Sigmoid colon (tissue), 4 donors: ENCODE data around the gene MPI.

Experiments
- POLR2A ChIP-seq, 2 donors: fragments of 450-650 bp; IDR thresholded peaks; one replicate each; pipeline ENCODE4 v1.6.1; 2016; ENCODE audit warnings: antibody characterized with exemption in 2 of 2, mild to moderate bottlenecking in 2 of 2, moderate library complexity in 2 of 2
- POLR2AphosphoS5 ChIP-seq, 4 donors: sonication (generic); formaldehyde crosslinking; IDR thresholded peaks; one replicate each; pipeline ENCODE4 v1.6.1; 2017; ENCODE audit warnings: antibody characterized with exemption in 4 of 4
- TF ChIP-seq, protein P1 (sequence below), 4 experiments: fragments of 450-650 bp in 3 of 4; fragments of 200-600 bp in 1 of 4; IDR thresholded peaks; one replicate each; pipeline ENCODE4 v1.5.1; 2016 to 2019; ENCODE audit warnings: antibody characterized with exemption in 4 of 4, mild to moderate bottlenecking in 3 of 4, moderate library complexity in 2 of 4

DNA sequence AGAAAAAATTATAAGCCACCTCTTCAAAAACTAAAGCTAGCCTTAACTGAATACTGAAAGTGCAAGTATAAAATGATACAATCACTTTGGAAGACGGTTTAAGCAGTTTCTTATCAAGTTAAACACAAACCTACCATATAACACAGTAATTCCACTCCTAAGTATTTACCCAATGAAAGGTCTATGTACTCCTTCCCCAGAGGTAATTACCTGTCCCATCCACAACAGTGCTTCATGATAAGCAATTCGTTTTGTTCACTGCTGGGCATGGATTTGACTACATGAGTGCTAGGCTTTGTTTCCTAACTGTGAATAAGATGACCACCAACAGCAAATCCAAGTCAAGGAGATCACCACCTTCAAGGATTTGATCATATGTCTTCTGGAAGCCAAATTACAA, 43.7 kb downstream of the MPI start:
- TF ChIP-seq, protein P1, sequence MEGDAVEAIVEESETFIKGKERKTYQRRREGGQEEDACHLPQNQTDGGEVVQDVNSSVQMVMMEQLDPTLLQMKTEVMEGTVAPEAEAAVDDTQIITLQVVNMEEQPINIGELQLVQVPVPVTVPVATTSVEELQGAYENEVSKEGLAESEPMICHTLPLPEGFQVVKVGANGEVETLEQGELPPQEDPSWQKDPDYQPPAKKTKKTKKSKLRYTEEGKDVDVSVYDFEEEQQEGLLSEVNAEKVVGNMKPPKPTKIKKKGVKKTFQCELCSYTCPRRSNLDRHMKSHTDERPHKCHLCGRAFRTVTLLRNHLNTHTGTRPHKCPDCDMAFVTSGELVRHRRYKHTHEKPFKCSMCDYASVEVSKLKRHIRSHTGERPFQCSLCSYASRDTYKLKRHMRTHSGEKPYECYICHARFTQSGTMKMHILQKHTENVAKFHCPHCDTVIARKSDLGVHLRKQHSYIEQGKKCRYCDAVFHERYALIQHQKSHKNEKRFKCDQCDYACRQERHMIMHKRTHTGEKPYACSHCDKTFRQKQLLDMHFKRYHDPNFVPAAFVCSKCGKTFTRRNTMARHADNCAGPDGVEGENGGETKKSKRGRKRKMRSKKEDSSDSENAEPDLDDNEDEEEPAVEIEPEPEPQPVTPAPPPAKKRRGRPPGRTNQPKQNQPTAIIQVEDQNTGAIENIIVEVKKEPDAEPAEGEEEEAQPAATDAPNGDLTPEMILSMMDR (IDR thresholded peaks at IDR 0.05) = no peak
- TF ChIP-seq POLR2A (IDR thresholded peaks at IDR 0.05) (no peak), POLR2AphosphoS5 (IDR thresholded peaks at IDR 0.05) (no peak)
